Fibroblast of upper back skin (primary cell): ENCODE measurements around the gene OSM.

Experiments
- DNase-seq: peaks from one replicate; pipeline ENCODE4 v3.0.0-alpha.2; 2013

Gene OSM

GRCh38 chr22:30261134-30261533, 5.5 kb downstream of the OSM start:
- DNase-seq = no peak

DNA sequence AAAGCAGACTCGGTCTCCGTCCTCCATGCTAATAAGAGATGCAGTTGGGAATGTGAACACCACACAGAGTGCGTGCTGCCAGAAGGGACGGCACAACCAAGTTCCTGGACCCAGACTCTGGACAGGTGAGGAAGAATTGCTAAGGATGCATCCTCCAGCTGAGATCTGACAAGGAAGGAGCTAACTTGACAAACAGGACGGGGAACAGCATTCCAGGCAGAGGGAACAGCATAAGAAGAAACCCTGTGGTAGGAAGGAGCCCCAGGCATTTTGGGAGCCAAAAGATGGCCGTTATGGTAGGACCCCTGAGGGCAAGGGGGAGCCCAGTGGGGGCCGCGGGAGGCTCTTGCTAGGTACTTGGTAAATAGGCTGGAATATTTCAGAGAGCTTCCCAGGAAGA, 6.0 kb downstream of the OSM start:
- no peak for DNase-seq

- no peak for DNase-seq
These were observed 6.4 kb downstream of the OSM start for GRCh38 chr22:30260276-30260675.

DNA sequence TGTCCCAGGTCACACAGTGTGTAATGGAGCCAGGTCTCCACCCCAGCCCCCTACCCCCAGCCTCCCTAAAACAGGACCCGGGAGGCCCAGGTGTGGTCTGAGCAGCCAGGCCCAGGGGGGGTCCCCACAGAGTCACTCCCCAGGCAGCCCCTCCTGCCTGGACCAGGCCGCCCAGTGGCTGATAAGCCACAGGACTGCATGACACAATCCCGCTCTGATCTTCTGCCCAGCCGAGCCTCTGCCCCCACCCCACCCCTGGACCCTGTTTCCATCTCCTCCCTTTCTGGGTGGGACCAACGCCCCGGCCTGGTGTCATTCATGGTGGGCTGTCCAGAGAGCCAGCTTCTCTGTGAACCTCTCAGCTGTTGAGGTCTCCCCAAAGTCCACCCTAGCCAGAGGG, 12.3 kb downstream of the OSM start:
- DNase-seq = no peak

DNA sequence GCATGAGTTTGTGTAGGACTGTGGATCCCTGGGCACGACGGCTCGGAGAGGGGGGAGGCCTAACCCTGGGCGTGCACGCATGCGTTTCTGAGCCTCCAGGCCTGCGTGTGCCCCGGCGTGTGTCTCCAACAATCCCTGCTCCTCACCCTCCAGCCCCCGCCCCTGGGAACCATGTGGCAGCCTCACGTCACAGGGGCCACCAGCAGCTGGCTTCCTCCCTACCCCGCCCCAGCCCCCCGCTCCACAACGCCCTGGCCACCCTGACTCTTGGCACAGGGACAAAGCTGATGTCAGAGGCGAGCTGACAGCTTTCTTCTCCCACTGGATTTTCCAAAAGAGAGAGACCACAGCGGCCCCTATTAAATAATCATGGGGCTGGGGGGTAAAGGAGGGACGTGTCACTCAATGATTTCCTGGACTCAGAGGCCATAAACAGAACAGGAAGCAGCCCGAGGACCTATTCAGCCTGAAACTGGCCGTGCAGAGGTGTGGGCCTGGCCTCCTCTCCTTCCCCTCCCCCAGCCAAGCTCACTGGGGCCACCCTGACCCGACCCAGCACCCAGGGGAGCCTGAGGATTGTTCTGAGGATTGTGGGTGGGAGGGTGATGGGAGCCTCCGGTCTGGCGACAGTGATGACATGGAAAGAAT, 13.3 kb downstream of the OSM start:
- DNase-seq = peak; percentile 68

- DNase-seq = no peak
These were observed 14.0 kb downstream of the OSM start for GRCh38 chr22:30252411-30253204.

- DNase-seq = peak; percentile 80
These were observed 14.9 kb downstream of the OSM start for GRCh38 chr22:30251711-30252110.

GRCh38 chr22:30250661-30251267, 15.9 kb downstream of the OSM start:
- DNase-seq = peak; percentile 44

- no peak for DNase-seq
These were observed 16.5 kb downstream of the OSM start for GRCh38 chr22:30250039-30250565.

- DNase-seq = no peak
These were observed 17.3 kb downstream of the OSM start for GRCh38 chr22:30249049-30250038.

DNA sequence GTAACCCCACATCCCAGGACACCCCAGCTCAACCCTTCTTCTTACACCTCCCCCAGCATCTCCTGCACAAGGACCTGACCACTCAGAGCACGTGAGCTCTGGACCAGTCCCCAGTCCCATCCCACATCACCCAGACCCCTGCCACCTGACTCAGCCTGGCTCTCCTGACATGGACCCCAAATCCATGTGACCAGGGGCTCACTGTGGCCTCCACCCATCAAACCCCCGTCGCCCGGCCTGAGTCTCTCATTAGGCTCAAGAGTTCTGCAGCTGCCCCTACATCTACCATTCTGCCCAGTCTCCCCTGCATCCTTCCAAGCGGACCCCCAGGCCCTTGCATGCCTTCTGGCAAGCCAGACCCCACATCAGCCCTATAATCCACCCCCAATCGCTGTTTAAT, 18.2 kb downstream of the OSM start:
- DNase-seq = no peak

GRCh38 chr22:30247974-30248373, 18.7 kb downstream of the OSM start:
- no peak for DNase-seq

DNA sequence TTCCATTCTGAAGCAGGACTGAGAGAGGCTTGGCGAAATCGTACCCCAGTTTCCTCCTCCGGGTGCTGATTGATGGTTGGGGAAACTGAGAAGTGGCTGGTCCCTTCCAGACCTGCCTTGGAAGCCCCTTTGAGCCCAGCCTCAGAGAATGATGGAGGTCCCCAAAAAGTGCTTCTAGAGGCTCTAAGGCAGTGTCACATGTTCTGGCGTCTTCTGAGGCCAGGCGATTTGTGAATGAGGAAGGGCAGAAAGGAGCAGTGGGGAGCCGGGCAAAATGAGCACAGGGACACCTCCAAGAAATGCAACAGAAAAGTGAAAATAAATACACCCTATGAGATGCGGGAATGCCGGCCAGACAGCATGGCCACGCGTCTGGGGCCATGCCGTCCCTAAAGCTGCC, 19.1 kb downstream of the OSM start:
- no peak for DNase-seq

GRCh38 chr22:30246814-30247376, 19.8 kb downstream of the OSM start:
- DNase-seq = peak; percentile 71

GRCh38 chr22:30245985-30246813, 20.5 kb downstream of the OSM start, which contains the start of gene LIF:
Gene LIF (minus strand): TSS chr22:30246759. CDS start chr22:30246695, 64 bp downstream.
- no peak for DNase-seq

DNA sequence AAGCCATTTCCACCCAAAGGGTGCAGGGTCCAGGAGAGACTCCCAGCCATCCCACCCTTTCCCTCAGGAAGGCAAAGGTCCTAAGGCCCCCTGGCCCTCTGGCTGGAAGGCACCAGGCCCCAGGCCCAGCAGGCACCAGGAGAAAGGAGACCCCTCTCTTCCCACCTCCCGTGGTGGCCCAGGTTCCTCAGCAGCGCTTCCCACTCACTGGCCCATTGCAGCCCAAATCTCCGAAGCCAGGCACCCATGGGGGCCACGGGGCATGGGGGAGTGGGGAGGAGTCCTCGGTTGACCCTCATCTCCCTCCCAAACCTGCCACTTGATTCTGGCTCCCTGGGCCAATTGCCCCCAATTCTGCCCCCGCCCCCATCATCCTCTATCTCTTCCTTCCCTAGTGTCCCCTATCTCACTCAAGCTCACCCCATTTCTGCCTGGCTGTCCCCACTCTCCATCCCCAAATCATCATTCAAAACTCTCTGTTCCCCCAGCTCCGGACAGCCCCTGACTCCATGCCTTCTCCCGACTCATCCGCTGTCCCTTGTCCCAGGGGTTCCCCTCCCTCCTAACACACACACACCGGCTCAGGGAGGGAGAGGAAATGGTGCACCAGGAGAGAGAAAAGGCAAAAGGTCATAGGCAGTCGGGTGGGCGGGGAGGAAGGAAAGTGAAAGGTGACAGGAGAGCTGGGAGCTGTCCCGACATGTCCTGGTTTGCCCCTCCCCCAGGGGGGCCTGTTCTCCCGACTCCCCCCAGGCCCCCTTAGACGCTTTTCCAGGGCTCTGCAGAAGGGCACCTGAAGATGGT, 21.3 kb downstream of the OSM start:
- no peak for DNase-seq

DNA sequence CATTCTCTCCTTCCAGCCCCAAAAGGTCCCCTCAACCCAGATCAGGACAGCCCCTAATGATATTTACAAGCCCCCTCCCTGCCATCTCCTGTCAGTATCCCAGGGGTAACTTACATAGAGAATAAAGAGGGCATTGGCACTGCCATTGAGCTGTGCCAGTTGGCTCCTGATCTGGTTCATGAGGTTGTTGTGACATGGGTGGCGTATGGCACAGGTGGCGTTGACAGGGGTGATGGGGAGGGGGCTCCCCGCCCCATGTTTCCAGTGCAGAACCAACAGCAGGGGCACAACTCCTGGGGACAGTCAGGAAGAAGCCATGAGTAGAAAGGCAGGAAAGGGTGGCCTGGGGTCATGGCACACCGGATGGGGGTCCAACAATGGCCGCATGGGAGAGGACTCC, 22.0 kb downstream of the OSM start:
- no peak for DNase-seq

DNA sequence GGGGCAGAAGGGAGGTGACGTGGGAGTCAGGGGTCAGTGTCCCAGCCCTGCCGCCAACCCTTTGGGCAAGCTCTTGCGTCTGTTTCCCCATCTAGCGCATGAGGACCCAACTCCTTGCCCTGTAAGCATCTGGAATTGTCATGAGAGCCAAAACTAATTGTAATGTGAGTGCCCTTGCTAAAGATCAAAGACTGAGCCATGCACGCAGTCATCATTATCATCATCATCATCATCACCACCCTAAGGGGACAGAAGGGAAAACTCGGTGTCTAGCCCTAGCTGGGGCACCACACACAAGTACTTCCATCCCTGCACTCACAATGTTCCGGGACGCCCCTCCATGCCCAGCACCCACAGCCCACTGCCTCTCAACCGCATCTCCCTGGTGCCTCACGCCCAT, 22.6 kb downstream of the OSM start:
- no peak for DNase-seq

- no peak for DNase-seq
These were observed 23.0 kb downstream of the OSM start for GRCh38 chr22:30243661-30244060.
